Keratinocyte (primary cell): Measurements from ENCODE around the gene ITGB6. TPM values are rescaled to one million over a fixed set of nuclear protein-coding genes. Genes with fewer than 3 reads are reported as not detected.

Source experiments
- DNase-seq: peaks from one replicate; pipeline ENCODE4 v3.0.0-alpha.2; 2011; ENCODE audit warnings: low read depth, missing footprints, low spot score
- FAIRE-seq: peaks from 2 replicates; lab custom pipeline; 2011; peaks lifted over from hg19 to GRCh38; lab: Jason Lieb, UNC
- H2AFZ ChIP-seq: 2 replicates; pipeline ENCODE4 v1.6.0; 2012; ENCODE audit warnings: low read length, control low read depth, inconsistent platforms; ENCODE audit not compliant: control insufficient read depth
- H3K27ac ChIP-seq: 2 replicates; pipeline ENCODE4 v1.5.1; 2011; ENCODE audit warnings: low read length; ENCODE audit not compliant: control insufficient read depth, insufficient read depth
- H3K27me3 ChIP-seq: 3 replicates; pipeline ENCODE4 v1.6.0; 2011; ENCODE audit warnings: low read length; ENCODE audit not compliant: control insufficient read depth, insufficient read depth; ENCODE audit errors: extremely low read depth
- H3K36me3 ChIP-seq, 2 experiments: 2 replicates in 1 of 2; 3 replicates in 1 of 2; pipeline ENCODE4 v1.5.1; 2011; ENCODE audit warnings: low read length in 2 of 2, mild to moderate bottlenecking in 1 of 2; ENCODE audit not compliant: control insufficient read depth in 2 of 2, insufficient read depth in 2 of 2; ENCODE audit errors: extremely low read depth in 1 of 2
- H3K4me1 ChIP-seq: 3 replicates; pipeline ENCODE4 v1.5.1; 2011; ENCODE audit warnings: low read length; ENCODE audit not compliant: control insufficient read depth, insufficient read depth; ENCODE audit errors: extremely low read depth
- H3K4me2 ChIP-seq: 3 replicates; pipeline ENCODE4 v1.6.0; 2011; ENCODE audit warnings: low read depth, low read length; ENCODE audit not compliant: control insufficient read depth, insufficient read depth; ENCODE audit errors: extremely low read depth
- H3K4me3 ChIP-seq, 3 experiments: fragments of 200-600 bp in 1 of 3; sonication (generic) in 1 of 3; 2 replicates in 2 of 3; 3 replicates in 1 of 3; pipeline ENCODE4 v1.5.1; 2011 to 2016; ENCODE audit warnings: low read length in 3 of 3, mild to moderate bottlenecking in 3 of 3, control low read depth in 2 of 3, inconsistent platforms in 1 of 3, low read depth in 1 of 3, mixed read lengths in 1 of 3, mixed run types in 1 of 3, moderate library complexity in 1 of 3; ENCODE audit not compliant: control insufficient read depth in 2 of 3, insufficient read depth in 2 of 3; ENCODE audit errors: extremely low read depth in 1 of 3
- H3K79me2 ChIP-seq: 2 replicates; pipeline ENCODE4 v1.6.0; 2012; ENCODE audit warnings: low read length; ENCODE audit not compliant: control insufficient read depth, insufficient read depth
- H3K9ac ChIP-seq: 3 replicates; pipeline ENCODE4 v1.6.0; 2011; ENCODE audit warnings: low read length; ENCODE audit not compliant: control insufficient read depth, insufficient read depth; ENCODE audit errors: extremely low read depth
- H3K9me1 ChIP-seq: 3 replicates; pipeline ENCODE4 v1.6.0; 2011; ENCODE audit warnings: low read length; ENCODE audit not compliant: control insufficient read depth, insufficient read depth; ENCODE audit errors: extremely low read depth
- H3K9me3 ChIP-seq: 2 replicates; pipeline ENCODE4 v1.5.1; 2012; ENCODE audit warnings: low read depth, low read length; ENCODE audit not compliant: control insufficient read depth
- H4K20me1 ChIP-seq: 3 replicates; pipeline ENCODE4 v1.6.0; 2011; ENCODE audit warnings: low read length; ENCODE audit not compliant: control insufficient read depth, insufficient read depth; ENCODE audit errors: extremely low read depth
- EZH2 ChIP-seq: IDR thresholded peaks from one replicate; pipeline ENCODE4 v1.6.1; 2012; ENCODE audit warnings: inconsistent platforms, mild to moderate bottlenecking, low read length, moderate library complexity
- dilution Hi-C: fragments of 300-500 bp; cut with MboI; formaldehyde crosslinking; loops from one replicate; pipeline ENCODE4 v1.7.0; 2020; ENCODE audit warnings: low sequenced_read_pairs; ENCODE audit not compliant: extremely low pct_ligation_motif_present
- polyA plus RNA-seq, 5 experiments: library from polyadenylated mRNA; depleted of rRNA in 3 of 5; stranded (reverse) in 3 of 5; stranded (forward) in 1 of 5; unstranded in 1 of 5; fragments of >200 nt; gene quantifications; 1 replicate in 1 of 5; 2 replicates in 3 of 5; 3 replicates in 1 of 5; pipeline versions ENCODE4 v1.2.1 to v1.2.3, GENCODE V29; 2011 to 2012; ENCODE audit warnings: missing spikeins in 2 of 5, low read depth in 1 of 5, low replicate concordance in 1 of 5
- TF ChIP-seq, protein P1 (sequence below), 3 experiments: IDR thresholded peaks in 1 of 3; conservative IDR thresholded peaks in 1 of 3; optimal IDR thresholded peaks in 1 of 3; 2 replicates in 2 of 3; 3 replicates in 1 of 3; pipeline versions ENCODE3 to v1.5.1; 2011; ENCODE audit warnings: low read length in 3 of 3, mild to moderate bottlenecking in 3 of 3, moderate library complexity in 2 of 3, control low read depth in 1 of 3, inconsistent platforms in 1 of 3; ENCODE audit not compliant: insufficient read depth in 2 of 3; ENCODE audit errors: extremely low read depth in 1 of 3

ITGB6 gene
- polyA plus RNA-seq, 1 donor (not counting 4 experiments of a cell fraction or from before 2014, with no cell fraction given) = 183 TPM

DNA sequence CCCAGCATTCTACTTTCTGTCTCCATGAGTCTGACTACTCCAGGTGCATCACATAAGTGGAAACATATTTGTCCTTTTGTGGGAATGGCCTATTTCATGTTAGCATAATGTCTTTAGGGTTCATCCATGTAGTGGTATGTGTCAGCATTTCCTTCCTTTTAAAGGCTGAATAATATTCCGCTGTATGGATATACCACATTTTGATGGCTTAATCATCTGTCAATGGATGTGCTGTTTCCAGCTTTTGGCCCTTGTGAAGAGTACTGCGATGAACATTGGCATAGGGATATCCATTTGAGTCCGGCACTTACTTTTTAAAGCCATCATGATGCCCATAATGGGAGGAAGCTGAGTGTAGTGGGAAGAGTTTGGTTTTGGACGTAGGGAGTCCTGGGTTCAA is 6.4 kb upstream of the ITGB6 start:
- H3K4me3 ChIP-seq = peak overlapping the region in 1 of 3 experiments; percentile 14
- peak overlapping the region; percentile 86 for H3K4me2 ChIP-seq
- dilution Hi-C loops = no loop called here
- H3K9me3 ChIP-seq = peaks cover 3% of the 10 kb centered on the region
- TF ChIP-seq, protein P1, sequence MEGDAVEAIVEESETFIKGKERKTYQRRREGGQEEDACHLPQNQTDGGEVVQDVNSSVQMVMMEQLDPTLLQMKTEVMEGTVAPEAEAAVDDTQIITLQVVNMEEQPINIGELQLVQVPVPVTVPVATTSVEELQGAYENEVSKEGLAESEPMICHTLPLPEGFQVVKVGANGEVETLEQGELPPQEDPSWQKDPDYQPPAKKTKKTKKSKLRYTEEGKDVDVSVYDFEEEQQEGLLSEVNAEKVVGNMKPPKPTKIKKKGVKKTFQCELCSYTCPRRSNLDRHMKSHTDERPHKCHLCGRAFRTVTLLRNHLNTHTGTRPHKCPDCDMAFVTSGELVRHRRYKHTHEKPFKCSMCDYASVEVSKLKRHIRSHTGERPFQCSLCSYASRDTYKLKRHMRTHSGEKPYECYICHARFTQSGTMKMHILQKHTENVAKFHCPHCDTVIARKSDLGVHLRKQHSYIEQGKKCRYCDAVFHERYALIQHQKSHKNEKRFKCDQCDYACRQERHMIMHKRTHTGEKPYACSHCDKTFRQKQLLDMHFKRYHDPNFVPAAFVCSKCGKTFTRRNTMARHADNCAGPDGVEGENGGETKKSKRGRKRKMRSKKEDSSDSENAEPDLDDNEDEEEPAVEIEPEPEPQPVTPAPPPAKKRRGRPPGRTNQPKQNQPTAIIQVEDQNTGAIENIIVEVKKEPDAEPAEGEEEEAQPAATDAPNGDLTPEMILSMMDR (optimal IDR thresholded peaks at IDR 0.05 in 1 of 3, IDR thresholded peaks at IDR 0.05 in 1 of 3, conservative IDR thresholded peaks at IDR 0.05 in 1 of 3; ENCODE audit: extremely low read depth in 1 of 3, insufficient read depth in 2 of 3, low read length in 3 of 3) = no peak
- no peak for TF ChIP-seq EZH2
- no peaks in the 10 kb centered on the region for H3K9me1 ChIP-seq
- H3K9ac ChIP-seq = no peak overlapping the region
- H3K36me3 ChIP-seq = no peaks in the 10 kb centered on the region
- peak overlapping the region; percentile 91 for H3K27ac ChIP-seq
- FAIRE-seq (no peak), DNase-seq (no peak)
- H3K4me1 ChIP-seq = peaks cover 64% of the 10 kb centered on the region
- no peak overlapping the region for H2AFZ ChIP-seq
- H4K20me1 ChIP-seq = no peaks in the 10 kb centered on the region
- no peaks in the 10 kb centered on the region for H3K27me3 ChIP-seq
- no peaks in the 10 kb centered on the region for H3K79me2 ChIP-seq

DNA sequence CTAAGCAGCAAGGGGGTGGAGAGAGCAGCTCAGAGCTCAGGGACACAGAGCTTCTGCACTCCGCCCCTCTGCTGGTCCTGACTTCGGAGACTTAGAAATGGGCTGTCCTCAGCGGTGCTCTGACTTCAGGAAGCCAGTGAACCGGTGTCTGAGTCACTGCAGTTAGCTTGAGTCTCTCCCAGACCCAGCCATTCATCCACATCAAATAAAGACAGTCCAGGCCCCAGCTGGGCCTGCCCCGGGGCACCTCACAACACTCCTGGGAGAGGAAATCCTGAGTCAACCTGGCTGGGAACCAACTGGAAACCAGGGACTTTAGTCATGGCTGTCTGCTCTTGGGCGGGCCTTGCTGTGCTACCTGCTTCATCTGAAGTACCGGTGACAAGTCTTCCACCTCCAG is 5.4 kb upstream of the ITGB6 start:
- peak overlapping the region; percentile 11 for H2AFZ ChIP-seq
- no peaks in the 10 kb centered on the region for H3K36me3 ChIP-seq
- TF ChIP-seq, protein P1 (optimal IDR thresholded peaks at IDR 0.05 in 1 of 3, IDR thresholded peaks at IDR 0.05 in 1 of 3, conservative IDR thresholded peaks at IDR 0.05 in 1 of 3; ENCODE audit: extremely low read depth in 1 of 3, insufficient read depth in 2 of 3, low read length in 3 of 3) = no peak
- no peak for TF ChIP-seq EZH2
- H3K27ac ChIP-seq = peak overlapping the region; percentile 91
- peak overlapping the region; percentile 86 for H3K4me2 ChIP-seq
- dilution Hi-C loops = no loop called here
- H3K4me1 ChIP-seq = peaks cover 62% of the 10 kb centered on the region
- peak overlapping the region; percentile 24 to 63 (median 41) for H3K4me3 ChIP-seq
- H3K9me1 ChIP-seq = no peaks in the 10 kb centered on the region
- no peaks in the 10 kb centered on the region for H3K27me3 ChIP-seq
- DNase-seq (peak; percentile 98), FAIRE-seq (peak; percentile 96)
- H4K20me1 ChIP-seq = no peaks in the 10 kb centered on the region
- peaks cover 3% of the 10 kb centered on the region for H3K9me3 ChIP-seq
- H3K9ac ChIP-seq = peak overlapping the region; percentile 64
- H3K79me2 ChIP-seq = no peaks in the 10 kb centered on the region
